ENCODE data around the gene SYCP2L.

- TF ChIP-seq POLR2A (IDR thresholded peaks at IDR 0.05; ENCODE audit: low read depth, low read length) = no peak
- no peak for TF ChIP-seq POLR2AphosphoS5 (IDR thresholded peaks at IDR 0.05; ENCODE audit: low read depth, low read length)
- no peak for TF ChIP-seq TAF1 (IDR thresholded peaks at IDR 0.05; ENCODE audit: borderline replicate concordance, low read depth, low read length)
Measured at GRCh38 chr6:10838794-10839333, 48.0 kb upstream of the SYCP2L start.

Measured in GM12892 (cell line).